Activated naive CD8-positive, alpha-beta T cell treated with anti-CD3 and anti-CD28 coated beads, Interleukin-2, amount 10 ng/mL, durations not matched to agents 7 days and 5 days (primary cell): ENCODE data around the gene CHCHD6. TPM values are rescaled to one million over a fixed set of nuclear protein-coding genes. Genes with fewer than 3 reads are reported as not detected.
"Not testable (repeated sequence)": the region's sequence is repeated elsewhere in the genome, so short reads cannot be mapped to it uniquely, and the experiment has no call there.

Experiments used
- ATAC-seq: fragments of 150-1000 bp; cut with Tn5 transposase; one replicate; pipeline ENCODE4 v1.10.0; 2021; ENCODE audit warnings: low read depth, moderate library complexity
- POLR2A ChIA-PET: fragments of 350-600 bp; sonication (Branson Sonifier 250); formaldehyde crosslinking; loops from one replicate; lab custom pipeline; 2021; ENCODE audit warnings: antibody characterized with exemption; lab: Charles Lee
- DNase-seq: peaks from one replicate; pipeline ENCODE4 v3.0.0; 2021
- H3K27ac Mint-ChIP-seq: one replicate; pipeline ENCODE4 v1.8.0; 2022; ENCODE audit warnings: mild to moderate bottlenecking, mixed read lengths
- H3K27me3 Mint-ChIP-seq: one replicate; pipeline ENCODE4 v1.8.0; 2022; ENCODE audit warnings: mild to moderate bottlenecking, moderate library complexity, mixed read lengths
- H3K36me3 Mint-ChIP-seq: one replicate; pipeline ENCODE4 v1.8.0; 2021; ENCODE audit warnings: mild to moderate bottlenecking, mixed read lengths
- H3K4me1 Mint-ChIP-seq: one replicate; pipeline ENCODE4 v1.8.0; 2021; ENCODE audit warnings: mixed read lengths
- H3K4me3 Mint-ChIP-seq: one replicate; pipeline ENCODE4 v1.8.0; 2022; ENCODE audit warnings: mild to moderate bottlenecking, moderate library complexity, mixed read lengths
- H3K9me3 Mint-ChIP-seq: one replicate; pipeline ENCODE4 v1.8.0; 2021; ENCODE audit warnings: mixed read lengths
- total RNA-seq, 2 experiments: library from RNA; stranded (reverse); gene quantifications; one replicate each; pipeline ENCODE4 v1.2.3, GENCODE V29; 2021

Gene CHCHD6
- total RNA-seq, 2 experiments from 2014 or later = 5.6 to 7.8 TPM

DNA sequence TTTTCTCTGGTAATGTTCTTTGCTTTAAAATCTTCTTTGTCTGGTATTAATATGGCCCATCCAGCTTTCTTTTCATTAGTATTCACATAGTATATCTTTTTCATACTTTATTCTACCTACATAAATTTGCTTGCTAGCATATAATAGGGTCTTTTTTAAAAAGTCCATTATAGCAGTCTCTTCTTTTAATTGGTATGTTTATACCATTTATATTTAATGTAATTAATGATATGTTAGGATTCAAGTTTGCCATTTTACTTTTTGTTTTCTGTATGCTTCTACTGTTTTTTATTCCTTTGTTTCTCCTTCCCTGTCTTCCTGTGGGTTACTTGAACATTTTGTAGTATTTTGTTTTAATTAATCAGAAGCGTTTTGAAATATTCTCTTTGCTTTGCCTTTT is 89.0 kb downstream of the CHCHD6 start:
- DNase-seq = no peak
- Mint-ChIP-seq H3K9me3 (peaks cover 16% of the 10 kb centered on the region), H3K36me3 (peaks cover 6% of the 10 kb centered on the region), H3K4me1 (no peaks in the 10 kb centered on the region), H3K27ac (no peak overlapping the region), H3K27me3 (no peaks in the 10 kb centered on the region), H3K4me3 (no peak overlapping the region)
- POLR2A ChIA-PET = no interaction called here
- ATAC-seq = no peak

DNA sequence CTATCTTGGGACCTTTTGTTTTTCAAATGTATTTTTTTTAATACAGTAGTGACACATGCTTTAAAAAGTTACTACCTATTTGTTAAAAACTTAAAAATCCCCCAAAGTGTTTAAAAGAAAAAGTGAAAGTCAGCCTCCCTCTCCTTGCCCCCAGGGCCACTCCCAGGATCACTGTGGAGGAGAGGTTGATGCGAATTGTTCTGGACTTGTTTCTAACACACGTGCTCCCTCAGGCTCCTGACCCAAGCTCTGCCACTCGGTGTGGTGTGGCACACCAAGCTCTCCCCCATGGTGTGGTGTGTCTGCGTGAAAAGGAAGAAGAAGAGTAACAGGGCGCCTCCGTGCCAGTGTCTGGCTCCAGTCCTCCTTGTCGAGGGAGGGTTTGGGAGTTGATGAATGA is 93.5 kb downstream of the CHCHD6 start:
- H3K9me3 Mint-ChIP-seq = peaks cover 19% of the 10 kb centered on the region
- no peak for ATAC-seq
- H3K4me3 Mint-ChIP-seq = no peak overlapping the region
- H3K4me1 Mint-ChIP-seq = no peaks in the 10 kb centered on the region
- H3K27ac Mint-ChIP-seq = no peak overlapping the region
- no peak for DNase-seq
- peaks cover 10% of the 10 kb centered on the region for H3K36me3 Mint-ChIP-seq
- no peaks in the 10 kb centered on the region for H3K27me3 Mint-ChIP-seq
- POLR2A ChIA-PET = no interaction called here

DNA sequence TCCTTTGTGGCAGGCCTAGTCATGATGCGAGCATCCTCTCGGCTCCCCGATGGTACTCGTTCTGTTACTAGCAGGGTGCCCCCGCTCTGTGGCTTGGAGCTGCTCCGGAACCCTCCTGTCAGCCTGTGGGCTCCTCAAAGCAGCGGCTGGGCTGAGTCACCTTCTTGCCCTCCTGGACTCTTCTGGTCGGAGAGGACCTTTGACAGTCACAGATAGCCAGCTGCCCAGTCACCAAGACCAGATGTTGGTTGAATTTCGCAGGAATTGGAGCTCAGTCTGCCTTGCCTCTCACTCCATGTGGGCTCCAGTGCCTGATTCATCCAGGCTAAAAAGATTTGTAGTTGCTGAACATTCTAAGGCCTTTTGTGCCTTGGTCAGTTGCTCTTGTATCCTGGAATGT is 94.5 kb downstream of the CHCHD6 start:
- H3K4me1 Mint-ChIP-seq = no peaks in the 10 kb centered on the region
- POLR2A ChIA-PET = no interaction called here
- no peak overlapping the region for H3K27ac Mint-ChIP-seq
- peaks cover 17% of the 10 kb centered on the region for H3K9me3 Mint-ChIP-seq
- H3K27me3 Mint-ChIP-seq = peaks cover under 1% of the 10 kb centered on the region
- DNase-seq = no peak
- no peak overlapping the region for H3K4me3 Mint-ChIP-seq
- ATAC-seq = no peak
- peaks cover 8% of the 10 kb centered on the region for H3K36me3 Mint-ChIP-seq

DNA sequence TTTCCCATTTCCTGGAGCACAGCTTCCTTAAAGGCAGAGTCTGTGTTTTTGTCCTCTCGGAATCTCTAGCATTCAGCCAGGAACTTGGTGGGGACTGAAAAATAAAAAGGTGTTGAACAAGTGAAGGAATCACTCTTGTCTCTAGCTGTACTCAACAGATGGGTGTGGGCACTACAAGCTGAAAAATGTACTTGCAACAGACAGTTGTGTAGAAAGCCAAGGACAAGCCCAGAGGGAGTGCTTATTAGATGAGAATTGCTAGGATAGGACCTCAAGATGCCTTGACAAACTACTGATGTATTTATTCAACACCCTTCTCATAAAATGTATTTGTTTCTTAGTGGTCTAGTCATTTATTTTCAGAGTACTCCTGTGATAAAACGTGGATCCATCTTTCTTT is 95.1 kb downstream of the CHCHD6 start:
- Mint-ChIP-seq H3K36me3 (peaks cover 8% of the 10 kb centered on the region), H3K27me3 (peaks cover 3% of the 10 kb centered on the region)
- POLR2A ChIA-PET = no interaction called here

DNA sequence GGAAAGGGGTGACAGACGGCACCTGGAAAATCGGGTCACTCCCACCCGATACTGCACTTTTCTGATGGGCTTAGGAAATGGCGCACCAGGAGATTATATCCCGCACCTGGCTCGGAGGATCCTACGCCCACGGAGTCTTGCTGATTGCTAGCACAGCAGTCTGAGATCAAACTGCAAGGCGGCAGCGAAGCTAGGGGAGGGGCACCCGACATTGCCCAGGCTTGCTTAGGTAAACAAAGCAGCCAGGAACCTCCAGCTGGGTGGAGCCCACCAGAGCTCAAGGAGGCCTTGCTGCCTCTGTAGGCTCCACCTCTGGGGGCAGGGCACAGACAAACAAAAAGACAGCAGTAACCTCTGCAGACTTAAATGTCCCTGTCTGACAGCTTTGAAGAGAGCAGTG is 97.3 kb downstream of the CHCHD6 start:
- H3K27ac Mint-ChIP-seq, H3K36me3 Mint-ChIP-seq, H3K4me3 Mint-ChIP-seq, H3K27me3 Mint-ChIP-seq, POLR2A ChIA-PET, DNase-seq, H3K4me1 Mint-ChIP-seq, ATAC-seq: not testable (repeated sequence)
- H3K9me3 Mint-ChIP-seq = peaks cover 19% of the 10 kb centered on the region

More for the DNA sequence above, 95.1 kb downstream of the CHCHD6 start:
- no peak overlapping the region for H3K27ac Mint-ChIP-seq
- no peaks in the 10 kb centered on the region for H3K4me1 Mint-ChIP-seq
- DNase-seq (no peak), ATAC-seq (no peak)
- H3K9me3 Mint-ChIP-seq = peaks cover 19% of the 10 kb centered on the region
- H3K4me3 Mint-ChIP-seq = no peak overlapping the region

DNA sequence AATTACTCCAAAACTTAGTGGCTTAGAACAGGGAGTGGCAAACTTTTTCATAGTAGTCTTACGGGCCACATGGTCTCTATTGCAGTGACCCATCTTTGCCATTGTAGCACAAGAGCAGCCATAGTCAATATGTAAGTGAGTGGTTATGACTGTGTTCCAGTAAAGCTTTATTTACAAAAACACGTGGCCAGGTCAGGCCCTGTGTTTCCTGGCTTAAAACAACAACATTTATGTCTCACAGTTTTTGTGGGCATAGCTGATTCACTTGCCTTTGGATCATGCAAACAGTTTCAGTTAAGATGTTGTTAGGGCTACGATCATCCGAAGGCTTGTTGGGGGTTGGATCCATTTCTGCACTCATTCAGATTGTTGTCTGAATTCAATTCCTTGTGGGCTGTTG is 103.8 kb downstream of the CHCHD6 start:
- Mint-ChIP-seq H3K27ac (no peak overlapping the region), H3K36me3 (no peaks in the 10 kb centered on the region), H3K9me3 (peaks cover 6% of the 10 kb centered on the region), H3K27me3 (peaks cover 5% of the 10 kb centered on the region), H3K4me3 (no peak overlapping the region), H3K4me1 (no peaks in the 10 kb centered on the region)
- POLR2A ChIA-PET = no interaction called here
- DNase-seq (no peak), ATAC-seq (no peak)

DNA sequence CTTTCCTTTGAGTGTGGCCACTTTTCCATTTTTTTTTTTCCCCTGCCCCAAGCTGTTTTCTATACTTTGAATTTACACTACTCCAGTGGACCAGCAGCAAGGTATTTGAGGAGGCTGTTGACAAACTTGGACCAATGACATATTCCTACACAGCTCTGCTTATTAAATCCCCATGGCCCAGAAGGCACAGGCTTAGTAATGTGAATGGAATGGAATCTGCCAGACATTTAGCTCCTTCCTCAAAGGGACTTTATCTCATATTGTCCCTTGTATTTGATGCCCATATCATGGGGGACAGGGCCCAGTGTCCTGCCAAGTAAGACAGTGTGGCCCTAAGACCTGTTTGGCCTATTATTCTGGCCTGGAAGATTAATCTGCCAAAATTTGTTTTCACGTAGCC is 107.5 kb downstream of the CHCHD6 start:
- ATAC-seq = no peak
- Mint-ChIP-seq H3K27ac (no peak overlapping the region), H3K36me3 (no peaks in the 10 kb centered on the region), H3K27me3 (peaks cover 2% of the 10 kb centered on the region), H3K4me3 (no peak overlapping the region), H3K4me1 (no peaks in the 10 kb centered on the region), H3K9me3 (no peaks in the 10 kb centered on the region)
- POLR2A ChIA-PET = no interaction called here
- no peak for DNase-seq

DNA sequence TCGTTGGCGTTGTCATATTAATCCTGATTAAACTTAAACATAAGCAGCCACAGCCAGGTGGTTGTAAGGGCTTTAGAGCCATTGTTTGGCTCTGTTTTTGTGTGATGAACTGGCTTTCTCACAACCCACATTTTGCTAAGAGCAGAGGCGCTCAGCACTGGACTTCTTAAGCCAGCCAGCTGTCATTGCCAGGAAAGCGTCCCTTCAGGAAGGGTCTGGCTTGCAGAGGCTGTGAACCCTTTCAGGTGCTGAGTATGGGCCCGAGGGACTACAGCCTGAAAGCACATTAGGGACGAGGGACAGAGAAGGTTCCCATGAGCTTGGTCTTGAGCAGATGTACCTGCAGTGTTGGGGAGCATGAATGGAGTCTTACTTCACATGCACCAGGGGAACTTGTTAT is 112.3 kb downstream of the CHCHD6 start:
- Mint-ChIP-seq H3K9me3 (no peaks in the 10 kb centered on the region), H3K27ac (no peak overlapping the region), H3K36me3 (no peaks in the 10 kb centered on the region), H3K27me3 (peaks cover 2% of the 10 kb centered on the region), H3K4me3 (no peak overlapping the region), H3K4me1 (no peaks in the 10 kb centered on the region)
- DNase-seq (no peak), ATAC-seq (no peak)
- POLR2A ChIA-PET = no interaction called here

DNA sequence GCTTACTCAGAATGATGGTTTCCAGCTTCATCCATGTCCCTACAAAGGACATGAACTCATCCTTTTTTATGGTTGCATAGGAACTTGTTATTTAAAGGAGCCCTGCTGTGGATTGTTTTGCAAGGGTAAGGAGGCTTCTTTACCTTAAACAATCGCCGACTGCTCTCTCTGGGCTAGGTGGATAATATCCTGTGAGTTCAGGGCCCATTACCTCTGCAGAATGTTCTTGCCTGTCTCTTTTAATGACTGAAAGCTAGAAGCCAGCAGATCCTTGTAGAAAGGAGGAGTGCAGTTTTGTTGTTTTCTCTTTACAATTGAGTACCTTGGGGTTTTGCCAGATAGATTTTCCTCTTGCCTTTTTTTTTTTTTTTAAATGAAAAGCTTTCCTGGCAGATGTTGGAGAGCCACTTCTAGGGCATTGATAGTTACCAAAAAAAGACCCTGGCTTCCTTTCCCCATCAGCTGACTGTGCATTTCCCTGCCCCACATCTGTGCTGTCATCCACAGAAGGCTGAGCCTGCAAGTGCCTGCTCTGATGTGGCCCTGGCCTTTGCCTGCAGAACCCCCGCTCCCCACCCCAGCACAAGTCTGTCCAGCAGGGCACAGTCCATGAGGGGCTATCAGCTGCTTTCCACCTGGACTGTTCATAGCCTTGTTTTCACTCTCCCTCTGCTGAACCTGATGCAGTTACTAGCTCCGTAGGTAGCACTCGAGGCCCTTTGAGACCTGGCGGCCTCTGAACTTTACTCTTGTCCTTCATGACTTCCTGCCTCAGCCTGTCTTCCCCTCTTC is 113.1 kb downstream of the CHCHD6 start:
- no peak for ATAC-seq
- Mint-ChIP-seq H3K4me3 (no peak overlapping the region), H3K27me3 (peaks cover 2% of the 10 kb centered on the region), H3K27ac (no peak overlapping the region), H3K4me1 (no peaks in the 10 kb centered on the region), H3K9me3 (peaks cover 3% of the 10 kb centered on the region), H3K36me3 (no peaks in the 10 kb centered on the region)
- POLR2A ChIA-PET = no interaction called here
- no peak for DNase-seq

DNA sequence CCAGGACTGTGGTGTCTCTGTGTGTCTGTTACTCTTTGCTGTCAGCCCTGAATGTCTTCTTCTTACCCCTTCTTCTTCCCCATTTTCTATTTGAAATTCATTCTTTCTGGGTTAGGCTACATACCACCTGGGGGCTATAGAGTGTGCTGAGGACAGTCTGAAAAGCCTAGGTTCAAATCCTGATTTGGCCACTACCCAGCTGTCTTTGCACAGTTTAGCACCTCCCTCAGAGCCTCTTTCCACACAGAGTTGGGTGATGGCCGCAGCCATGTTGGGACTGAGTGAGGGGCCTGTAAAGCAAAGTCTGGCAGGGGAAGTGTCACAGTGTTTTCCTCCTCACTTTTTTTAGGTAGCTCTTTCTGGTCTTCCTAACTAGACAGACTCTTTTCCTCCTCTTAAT is 113.7 kb downstream of the CHCHD6 start:
- Mint-ChIP-seq H3K9me3 (peaks cover 3% of the 10 kb centered on the region), H3K36me3 (no peaks in the 10 kb centered on the region), H3K27ac (no peak overlapping the region), H3K4me3 (no peak overlapping the region), H3K4me1 (no peaks in the 10 kb centered on the region), H3K27me3 (no peaks in the 10 kb centered on the region)
- POLR2A ChIA-PET = no interaction called here
- no peak for ATAC-seq
- DNase-seq = no peak

DNA sequence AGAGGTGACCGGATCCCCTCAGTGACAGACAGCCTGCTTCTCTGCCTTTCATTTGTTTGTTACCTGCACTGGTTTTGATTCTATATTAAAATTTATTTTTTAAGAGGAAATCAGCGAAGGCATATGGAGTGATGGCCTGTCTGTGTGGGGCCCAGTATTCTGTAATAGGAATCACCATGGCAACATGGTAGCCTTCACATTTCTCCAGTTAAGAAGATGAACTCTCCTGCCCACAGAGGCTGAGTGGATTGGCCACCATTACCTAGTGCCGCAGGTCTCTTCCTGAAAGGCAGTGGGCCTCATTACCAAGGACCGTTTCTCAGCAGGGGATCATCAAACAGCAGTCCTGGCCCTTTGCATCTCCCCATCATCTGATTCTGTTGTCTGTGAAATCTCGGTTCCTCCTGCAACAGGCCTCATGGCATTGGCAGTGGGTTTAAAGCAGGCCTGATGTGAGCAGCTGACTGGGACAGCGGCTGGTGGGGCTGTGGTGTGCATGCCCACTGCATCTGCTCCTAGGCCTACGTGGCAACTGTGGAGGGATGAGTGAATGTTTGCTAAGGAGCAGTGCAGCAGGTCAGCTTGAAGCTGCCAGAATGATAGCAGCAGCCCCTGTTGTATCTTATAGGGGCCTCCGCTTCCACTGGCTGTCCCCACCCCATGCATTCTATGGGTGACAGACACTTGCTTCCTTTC is 114.5 kb downstream of the CHCHD6 start:
- peaks cover 3% of the 10 kb centered on the region for H3K9me3 Mint-ChIP-seq
- ATAC-seq (no peak), DNase-seq (no peak)
- H3K4me1 Mint-ChIP-seq = no peaks in the 10 kb centered on the region
- POLR2A ChIA-PET = no interaction called here
- no peaks in the 10 kb centered on the region for H3K27me3 Mint-ChIP-seq
- no peak overlapping the region for H3K4me3 Mint-ChIP-seq
- no peak overlapping the region for H3K27ac Mint-ChIP-seq
- H3K36me3 Mint-ChIP-seq = no peaks in the 10 kb centered on the region

DNA sequence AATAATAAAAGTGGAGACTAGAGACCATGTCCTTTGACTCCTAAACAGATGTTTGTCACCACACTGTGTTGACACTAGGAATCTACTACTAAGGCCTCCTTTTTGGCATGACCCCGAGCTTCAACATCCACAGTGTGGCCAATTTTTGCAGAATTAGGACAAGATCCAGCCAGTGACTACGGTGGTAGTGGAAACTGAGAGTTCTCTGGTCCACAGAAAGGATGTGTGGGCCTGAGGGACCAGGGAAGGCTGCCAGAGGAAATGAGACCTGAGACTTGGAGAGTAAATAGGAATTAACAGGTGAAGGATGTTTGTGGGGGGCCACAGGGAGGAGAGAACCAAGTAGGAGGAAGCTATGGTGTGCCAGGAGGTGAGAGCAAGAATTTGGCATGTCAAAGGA is 122.7 kb downstream of the CHCHD6 start:
- Mint-ChIP-seq H3K4me3 (no peak overlapping the region), H3K4me1 (peaks cover 6% of the 10 kb centered on the region), H3K36me3 (no peaks in the 10 kb centered on the region), H3K27ac (no peak overlapping the region), H3K9me3 (peaks cover under 1% of the 10 kb centered on the region), H3K27me3 (no peaks in the 10 kb centered on the region)
- POLR2A ChIA-PET = no interaction called here
- no peak for ATAC-seq
- no peak for DNase-seq

DNA sequence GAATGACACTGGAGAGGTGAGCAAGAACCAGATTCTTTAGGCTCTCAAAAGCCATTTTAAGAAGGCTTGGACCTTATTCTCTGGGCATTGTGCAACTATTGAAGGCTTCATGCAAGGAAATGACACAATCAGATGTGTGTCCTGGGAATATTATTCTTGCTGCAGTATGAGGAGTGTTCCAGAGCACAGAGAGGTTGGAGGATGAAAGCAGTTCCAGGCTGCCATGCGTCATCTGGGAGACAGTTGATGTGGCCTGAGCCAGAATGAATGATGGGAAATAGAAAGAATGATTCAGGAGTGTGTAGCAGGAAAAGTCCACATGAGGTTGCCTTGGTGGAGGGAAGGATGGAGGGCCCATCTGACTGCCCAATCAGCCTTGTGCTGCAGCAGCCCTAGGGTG is 123.1 kb downstream of the CHCHD6 start:
- Mint-ChIP-seq H3K36me3 (no peaks in the 10 kb centered on the region), H3K9me3 (no peaks in the 10 kb centered on the region), H3K4me1 (peaks cover 6% of the 10 kb centered on the region), H3K4me3 (no peak overlapping the region), H3K27ac (no peak overlapping the region), H3K27me3 (no peaks in the 10 kb centered on the region)
- no peak for DNase-seq
- ATAC-seq = no peak
- POLR2A ChIA-PET = no interaction called here

DNA sequence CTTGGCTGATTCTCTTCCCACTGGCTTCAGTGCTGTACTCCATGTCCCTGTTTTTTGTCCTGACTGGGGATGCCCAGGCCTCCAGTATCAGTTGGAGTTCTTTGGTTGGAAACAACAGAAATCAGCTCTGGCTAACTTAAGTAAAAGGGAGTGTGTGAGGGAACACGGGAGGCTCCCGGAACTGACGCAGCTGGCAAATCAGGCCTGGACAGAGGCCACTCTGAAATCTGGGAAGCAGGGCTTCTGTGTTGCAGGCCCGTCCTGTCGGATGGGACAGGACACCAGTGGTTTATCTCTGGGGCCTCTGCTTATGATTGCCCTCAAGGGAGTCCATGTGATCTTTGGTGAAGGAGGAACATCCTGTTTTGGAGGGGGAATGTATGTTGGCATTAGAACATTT is 124.3 kb downstream of the CHCHD6 start:
- no peak overlapping the region for H3K27ac Mint-ChIP-seq
- H3K9me3 Mint-ChIP-seq = no peaks in the 10 kb centered on the region
- no peaks in the 10 kb centered on the region for H3K27me3 Mint-ChIP-seq
- POLR2A ChIA-PET = no interaction called here
- peaks cover 8% of the 10 kb centered on the region for H3K4me1 Mint-ChIP-seq
- no peaks in the 10 kb centered on the region for H3K36me3 Mint-ChIP-seq
- no peak for DNase-seq
- H3K4me3 Mint-ChIP-seq = no peak overlapping the region
- ATAC-seq = no peak
